HEK293 (cell line): ENCODE data around the gene FCHO2.

Experiments used
- FEZF1 ChIP-seq: fragments of 450-650 bp; formaldehyde crosslinking; IDR thresholded peaks from 2 replicates; pipeline ENCODE4 v1.5.1; 2016; ENCODE audit warnings: missing biosample characterization, missing genetic modification characterization
- GLIS1 ChIP-seq: fragments of 450-650 bp; formaldehyde crosslinking; IDR thresholded peaks from 2 replicates; pipeline ENCODE4 v1.5.1; 2016; ENCODE audit warnings: missing biosample characterization, missing genetic modification characterization
- HOXA7 ChIP-seq: sonication (generic); formaldehyde crosslinking; IDR thresholded peaks from 2 replicates; pipeline ENCODE4 v1.8.1; 2022; ENCODE audit warnings: missing genetic modification reagents, borderline replicate concordance
- KLF17 ChIP-seq: fragments of 450-650 bp; formaldehyde crosslinking; IDR thresholded peaks from 2 replicates; pipeline ENCODE4 v1.5.1; 2016; ENCODE audit warnings: missing biosample characterization, missing genetic modification characterization
- PATZ1 ChIP-seq: fragments of 450-650 bp; formaldehyde crosslinking; IDR thresholded peaks from 2 replicates; pipeline ENCODE4 v1.5.1; 2016; ENCODE audit warnings: missing biosample characterization, missing genetic modification characterization
- PRDM6 ChIP-seq: fragments of 450-650 bp; formaldehyde crosslinking; IDR thresholded peaks from 2 replicates; pipeline ENCODE4 v1.5.1; 2017; ENCODE audit warnings: missing biosample characterization, missing genetic modification characterization
- RBAK ChIP-seq: fragments of 450-650 bp; formaldehyde crosslinking; IDR thresholded peaks from 2 replicates; pipeline ENCODE4 v1.5.1; 2016; ENCODE audit warnings: missing biosample characterization, missing genetic modification characterization
- REPIN1 ChIP-seq: fragments of 450-650 bp; formaldehyde crosslinking; IDR thresholded peaks from 2 replicates; pipeline ENCODE4 v1.5.1; 2017; ENCODE audit warnings: missing biosample characterization, missing genetic modification characterization, low read depth
- YY1 ChIP-seq: fragments of 450-650 bp; formaldehyde crosslinking; IDR thresholded peaks from 2 replicates; pipeline ENCODE4 v1.5.1; 2018; ENCODE audit warnings: missing biosample characterization, missing genetic modification characterization
- ZNF114 ChIP-seq: fragments of 450-650 bp; formaldehyde crosslinking; IDR thresholded peaks from 2 replicates; pipeline ENCODE4 v1.5.0; 2017; ENCODE audit warnings: missing biosample characterization, missing genetic modification characterization
- ZNF155 ChIP-seq: fragments of 450-650 bp; formaldehyde crosslinking; IDR thresholded peaks from 2 replicates; pipeline ENCODE4 v1.5.1; 2016; ENCODE audit warnings: missing biosample characterization, missing genetic modification characterization
- ZNF366 ChIP-seq: fragments of 450-650 bp; formaldehyde crosslinking; conservative IDR thresholded peaks from 2 replicates; pipeline ENCODE4 v1.5.1; 2016; ENCODE audit warnings: missing biosample characterization, missing genetic modification characterization
- ZNF473 ChIP-seq: fragments of 450-650 bp; formaldehyde crosslinking; IDR thresholded peaks from 2 replicates; pipeline ENCODE4 v1.5.1; 2017; ENCODE audit warnings: missing biosample characterization, missing genetic modification characterization
- ZNF514 ChIP-seq: fragments of 450-650 bp; formaldehyde crosslinking; IDR thresholded peaks from 2 replicates; pipeline ENCODE4 v1.5.1; 2016; ENCODE audit warnings: missing biosample characterization, missing genetic modification characterization
- ZNF610 ChIP-seq: fragments of 450-650 bp; formaldehyde crosslinking; IDR thresholded peaks from 2 replicates; pipeline ENCODE4 v1.5.1; 2016; ENCODE audit warnings: missing biosample characterization, missing genetic modification characterization, borderline replicate concordance
- ZNF664 ChIP-seq: fragments of 450-650 bp; formaldehyde crosslinking; IDR thresholded peaks from 2 replicates; pipeline ENCODE4 v1.5.1; 2016; ENCODE audit warnings: missing biosample characterization, missing genetic modification characterization
- ZSCAN16 ChIP-seq: fragments of 450-650 bp; formaldehyde crosslinking; IDR thresholded peaks from 2 replicates; pipeline ENCODE4 v1.5.1; 2016; ENCODE audit warnings: missing biosample characterization, missing genetic modification characterization
- TF ChIP-seq, protein P1 (sequence below): fragments of 450-650 bp; formaldehyde crosslinking; IDR thresholded peaks from 2 replicates; pipeline ENCODE4 v1.5.0; 2017; ENCODE audit warnings: missing biosample characterization, missing genetic modification characterization, borderline replicate concordance
- TF ChIP-seq, protein P2 (sequence below): fragments of 450-650 bp; formaldehyde crosslinking; IDR thresholded peaks from 2 replicates; pipeline ENCODE4 v1.5.1; 2016; ENCODE audit warnings: missing biosample characterization, missing genetic modification characterization, borderline replicate concordance
- TF ChIP-seq, protein P3 (sequence below): fragments of 450-650 bp; formaldehyde crosslinking; IDR thresholded peaks from 2 replicates; pipeline ENCODE4 v1.5.1; 2017; ENCODE audit warnings: missing biosample characterization, missing genetic modification characterization
- TF ChIP-seq, protein P4 (sequence below): fragments of 450-650 bp; formaldehyde crosslinking; IDR thresholded peaks from 2 replicates; pipeline ENCODE4 v1.5.1; 2016; ENCODE audit warnings: missing biosample characterization, missing genetic modification characterization
- TF ChIP-seq, protein P5 (sequence below): fragments of 450-650 bp; formaldehyde crosslinking; IDR thresholded peaks from 2 replicates; pipeline ENCODE4 v1.5.1; 2016; ENCODE audit warnings: missing biosample characterization, missing genetic modification characterization
- TF ChIP-seq, protein P6 (sequence below): fragments of 450-650 bp; IDR thresholded peaks from 2 replicates; pipeline ENCODE4 v1.5.1; 2018; ENCODE audit warnings: missing biosample characterization, mild to moderate bottlenecking, missing genetic modification characterization

The FCHO2 gene

GRCh38 chr5:72955768-72956323, at the start of gene FCHO2 (continued):
- TF ChIP-seq, protein P1, sequence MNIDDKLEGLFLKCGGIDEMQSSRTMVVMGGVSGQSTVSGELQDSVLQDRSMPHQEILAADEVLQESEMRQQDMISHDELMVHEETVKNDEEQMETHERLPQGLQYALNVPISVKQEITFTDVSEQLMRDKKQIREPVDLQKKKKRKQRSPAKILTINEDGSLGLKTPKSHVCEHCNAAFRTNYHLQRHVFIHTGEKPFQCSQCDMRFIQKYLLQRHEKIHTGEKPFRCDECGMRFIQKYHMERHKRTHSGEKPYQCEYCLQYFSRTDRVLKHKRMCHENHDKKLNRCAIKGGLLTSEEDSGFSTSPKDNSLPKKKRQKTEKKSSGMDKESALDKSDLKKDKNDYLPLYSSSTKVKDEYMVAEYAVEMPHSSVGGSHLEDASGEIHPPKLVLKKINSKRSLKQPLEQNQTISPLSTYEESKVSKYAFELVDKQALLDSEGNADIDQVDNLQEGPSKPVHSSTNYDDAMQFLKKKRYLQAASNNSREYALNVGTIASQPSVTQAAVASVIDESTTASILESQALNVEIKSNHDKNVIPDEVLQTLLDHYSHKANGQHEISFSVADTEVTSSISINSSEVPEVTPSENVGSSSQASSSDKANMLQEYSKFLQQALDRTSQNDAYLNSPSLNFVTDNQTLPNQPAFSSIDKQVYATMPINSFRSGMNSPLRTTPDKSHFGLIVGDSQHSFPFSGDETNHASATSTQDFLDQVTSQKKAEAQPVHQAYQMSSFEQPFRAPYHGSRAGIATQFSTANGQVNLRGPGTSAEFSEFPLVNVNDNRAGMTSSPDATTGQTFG (tag by site-specific recombination): no peak
- TF ChIP-seq PATZ1 (peak; percentile 98), ZNF155 (tag by site-specific recombination) (no peak), HOXA7 (CRISPR knock-in tag) (no peak), PRDM6 (tag by site-specific recombination) (no peak), ZNF664 (tag by site-specific recombination) (no peak), REPIN1 (tag by site-specific recombination) (0 out of 2 replicates have a peak, but pooled peaks have one; percentile 36), GLIS1 (tag by site-specific recombination) (peak; percentile 40; the same call in 1 of the 2 replicates), ZSCAN16 (tag by site-specific recombination) (no peak), KLF17 (tag by site-specific recombination) (0 out of 2 replicates have a peak, but pooled peaks have one; percentile 43), YY1 (tag by site-specific recombination) (peak; percentile 70; the same call in 1 of the 2 replicates), ZNF473 (tag by site-specific recombination) (no peak), ZNF610 (tag by site-specific recombination) (no peak), ZNF366 (tag by site-specific recombination) (no peak; the same call in 1 of the 2 replicates), ZNF114 (tag by site-specific recombination) (no peak), RBAK (no peak), ZNF514 (tag by site-specific recombination) (no peak), FEZF1 (tag by site-specific recombination) (no peak)
- TF ChIP-seq, protein P2, sequence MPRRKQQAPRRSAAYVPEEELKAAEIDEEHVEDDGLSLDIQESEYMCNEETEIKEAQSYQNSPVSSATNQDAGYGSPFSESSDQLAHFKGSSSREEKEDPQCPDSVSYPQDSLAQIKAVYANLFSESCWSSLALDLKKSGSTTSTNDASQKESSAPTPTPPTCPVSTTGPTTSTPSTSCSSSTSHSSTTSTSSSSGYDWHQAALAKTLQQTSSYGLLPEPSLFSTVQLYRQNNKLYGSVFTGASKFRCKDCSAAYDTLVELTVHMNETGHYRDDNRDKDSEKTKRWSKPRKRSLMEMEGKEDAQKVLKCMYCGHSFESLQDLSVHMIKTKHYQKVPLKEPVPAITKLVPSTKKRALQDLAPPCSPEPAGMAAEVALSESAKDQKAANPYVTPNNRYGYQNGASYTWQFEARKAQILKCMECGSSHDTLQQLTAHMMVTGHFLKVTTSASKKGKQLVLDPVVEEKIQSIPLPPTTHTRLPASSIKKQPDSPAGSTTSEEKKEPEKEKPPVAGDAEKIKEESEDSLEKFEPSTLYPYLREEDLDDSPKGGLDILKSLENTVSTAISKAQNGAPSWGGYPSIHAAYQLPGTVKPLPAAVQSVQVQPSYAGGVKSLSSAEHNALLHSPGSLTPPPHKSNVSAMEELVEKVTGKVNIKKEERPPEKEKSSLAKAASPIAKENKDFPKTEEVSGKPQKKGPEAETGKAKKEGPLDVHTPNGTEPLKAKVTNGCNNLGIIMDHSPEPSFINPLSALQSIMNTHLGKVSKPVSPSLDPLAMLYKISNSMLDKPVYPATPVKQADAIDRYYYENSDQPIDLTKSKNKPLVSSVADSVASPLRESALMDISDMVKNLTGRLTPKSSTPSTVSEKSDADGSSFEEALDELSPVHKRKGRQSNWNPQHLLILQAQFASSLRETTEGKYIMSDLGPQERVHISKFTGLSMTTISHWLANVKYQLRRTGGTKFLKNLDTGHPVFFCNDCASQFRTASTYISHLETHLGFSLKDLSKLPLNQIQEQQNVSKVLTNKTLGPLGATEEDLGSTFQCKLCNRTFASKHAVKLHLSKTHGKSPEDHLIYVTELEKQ (tag by site-specific recombination): no peak
- TF ChIP-seq, protein P3, sequence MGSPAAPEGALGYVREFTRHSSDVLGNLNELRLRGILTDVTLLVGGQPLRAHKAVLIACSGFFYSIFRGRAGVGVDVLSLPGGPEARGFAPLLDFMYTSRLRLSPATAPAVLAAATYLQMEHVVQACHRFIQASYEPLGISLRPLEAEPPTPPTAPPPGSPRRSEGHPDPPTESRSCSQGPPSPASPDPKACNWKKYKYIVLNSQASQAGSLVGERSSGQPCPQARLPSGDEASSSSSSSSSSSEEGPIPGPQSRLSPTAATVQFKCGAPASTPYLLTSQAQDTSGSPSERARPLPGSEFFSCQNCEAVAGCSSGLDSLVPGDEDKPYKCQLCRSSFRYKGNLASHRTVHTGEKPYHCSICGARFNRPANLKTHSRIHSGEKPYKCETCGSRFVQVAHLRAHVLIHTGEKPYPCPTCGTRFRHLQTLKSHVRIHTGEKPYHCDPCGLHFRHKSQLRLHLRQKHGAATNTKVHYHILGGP (tag by site-specific recombination): no peak
- TF ChIP-seq, protein P4, sequence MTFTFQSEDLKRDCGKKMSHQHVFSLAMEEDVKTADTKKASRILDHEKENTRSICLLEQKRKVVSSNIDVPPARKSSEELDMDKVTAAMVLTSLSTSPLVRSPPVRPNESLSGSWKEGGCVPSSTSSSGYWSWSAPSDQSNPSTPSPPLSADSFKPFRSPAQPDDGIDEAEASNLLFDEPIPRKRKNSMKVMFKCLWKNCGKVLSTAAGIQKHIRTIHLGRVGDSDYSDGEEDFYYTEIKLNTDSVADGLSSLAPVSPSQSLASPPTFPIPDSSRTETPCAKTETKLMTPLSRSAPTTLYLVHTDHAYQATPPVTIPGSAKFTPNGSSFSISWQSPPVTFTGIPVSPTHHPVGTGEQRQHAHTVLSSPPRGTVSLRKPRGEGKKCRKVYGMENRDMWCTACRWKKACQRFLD (tag by site-specific recombination): no peak
- TF ChIP-seq, protein P5, sequence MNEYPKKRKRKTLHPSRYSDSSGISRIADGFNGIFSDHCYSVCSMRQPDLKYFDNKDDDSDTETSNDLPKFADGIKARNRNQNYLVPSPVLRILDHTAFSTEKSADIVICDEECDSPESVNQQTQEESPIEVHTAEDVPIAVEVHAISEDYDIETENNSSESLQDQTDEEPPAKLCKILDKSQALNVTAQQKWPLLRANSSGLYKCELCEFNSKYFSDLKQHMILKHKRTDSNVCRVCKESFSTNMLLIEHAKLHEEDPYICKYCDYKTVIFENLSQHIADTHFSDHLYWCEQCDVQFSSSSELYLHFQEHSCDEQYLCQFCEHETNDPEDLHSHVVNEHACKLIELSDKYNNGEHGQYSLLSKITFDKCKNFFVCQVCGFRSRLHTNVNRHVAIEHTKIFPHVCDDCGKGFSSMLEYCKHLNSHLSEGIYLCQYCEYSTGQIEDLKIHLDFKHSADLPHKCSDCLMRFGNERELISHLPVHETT (tag by site-specific recombination): no peak
- TF ChIP-seq, protein P6, sequence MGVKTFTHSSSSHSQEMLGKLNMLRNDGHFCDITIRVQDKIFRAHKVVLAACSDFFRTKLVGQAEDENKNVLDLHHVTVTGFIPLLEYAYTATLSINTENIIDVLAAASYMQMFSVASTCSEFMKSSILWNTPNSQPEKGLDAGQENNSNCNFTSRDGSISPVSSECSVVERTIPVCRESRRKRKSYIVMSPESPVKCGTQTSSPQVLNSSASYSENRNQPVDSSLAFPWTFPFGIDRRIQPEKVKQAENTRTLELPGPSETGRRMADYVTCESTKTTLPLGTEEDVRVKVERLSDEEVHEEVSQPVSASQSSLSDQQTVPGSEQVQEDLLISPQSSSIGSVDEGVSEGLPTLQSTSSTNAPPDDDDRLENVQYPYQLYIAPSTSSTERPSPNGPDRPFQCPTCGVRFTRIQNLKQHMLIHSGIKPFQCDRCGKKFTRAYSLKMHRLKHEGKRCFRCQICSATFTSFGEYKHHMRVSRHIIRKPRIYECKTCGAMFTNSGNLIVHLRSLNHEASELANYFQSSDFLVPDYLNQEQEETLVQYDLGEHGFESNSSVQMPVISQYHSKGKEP (tag by site-specific recombination): no peak
